Stimulated activated memory B cell treated with anti-CD40 and anti-IgM and Interleukin-4, amounts not matched to agents 10 μg/mL and 1 μg/mL and 100 μg/mL, for 72 hours (primary cell): ENCODE data around the gene TMX3.

Experiments used
- ATAC-seq: fragments of 150-1000 bp; cut with Tn5 transposase; 2 replicates; pipeline ENCODE4 v1.10.0; 2021
- H3K27ac Mint-ChIP-seq: one replicate; pipeline ENCODE4 v1.8.0; 2022; ENCODE audit warnings: mild to moderate bottlenecking, mixed read lengths
- H3K27me3 Mint-ChIP-seq: one replicate; pipeline ENCODE4 v1.8.0; 2022; ENCODE audit warnings: mixed read lengths
- H3K36me3 Mint-ChIP-seq: one replicate; pipeline ENCODE4 v1.8.0; 2022; ENCODE audit warnings: mixed read lengths
- H3K4me1 Mint-ChIP-seq: one replicate; pipeline ENCODE4 v1.8.0; 2022; ENCODE audit warnings: mixed read lengths
- H3K4me3 Mint-ChIP-seq: one replicate; pipeline ENCODE4 v1.8.0; 2022; ENCODE audit warnings: mild to moderate bottlenecking, moderate library complexity, mixed read lengths
- H3K9me3 Mint-ChIP-seq: one replicate; pipeline ENCODE4 v1.8.0; 2022; ENCODE audit warnings: mixed read lengths

The TMX3 gene

DNA sequence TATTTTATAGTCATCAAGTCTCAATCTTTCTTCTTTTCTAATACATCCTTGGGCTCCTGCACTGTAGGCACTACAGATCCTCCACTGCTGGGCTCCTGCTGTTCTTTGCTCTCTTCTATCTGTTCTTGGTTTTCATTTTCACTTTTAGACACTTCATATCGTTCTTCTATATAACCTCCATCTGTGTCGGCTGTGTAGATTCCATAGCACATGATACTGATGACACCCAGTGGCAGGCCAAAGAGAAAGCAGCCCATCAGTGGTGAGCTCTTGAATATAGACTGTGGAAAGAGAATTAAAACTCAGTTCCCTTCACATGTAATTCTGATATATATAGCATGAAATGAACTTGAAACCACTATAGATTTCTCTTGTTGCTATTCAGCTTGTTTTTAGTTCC lies 38.0 kb downstream of the TMX3 start:
- Mint-ChIP-seq H3K36me3 (peaks cover 46% of the 10 kb centered on the region), H3K4me1 (no peaks in the 10 kb centered on the region), H3K27me3 (no peaks in the 10 kb centered on the region), H3K9me3 (no peaks in the 10 kb centered on the region), H3K27ac (peak overlapping the region; percentile 32), H3K4me3 (no peak overlapping the region)
- peak; percentile 57 for ATAC-seq

DNA sequence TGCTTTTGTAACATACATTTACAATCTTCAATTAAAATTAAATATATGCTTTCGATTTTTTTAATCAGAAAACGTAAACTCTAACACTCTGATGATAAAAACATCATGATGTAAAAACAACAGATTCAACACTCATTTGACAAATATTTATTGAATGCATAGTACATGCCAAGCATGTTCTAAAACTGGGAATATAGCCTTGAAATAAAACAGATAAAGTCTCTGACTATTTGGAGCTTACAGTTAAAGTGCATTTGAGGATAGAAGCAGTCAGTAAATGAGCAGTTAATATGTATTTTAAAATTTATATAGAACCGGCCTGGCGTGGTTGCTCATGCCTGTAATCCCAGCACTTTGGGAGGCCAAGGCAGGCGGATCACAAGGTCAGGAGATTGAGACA lies 47.8 kb downstream of the TMX3 start:
- Mint-ChIP-seq H3K36me3 (peaks cover 6% of the 10 kb centered on the region), H3K27ac (no peak overlapping the region), H3K9me3 (no peaks in the 10 kb centered on the region), H3K4me3 (no peak overlapping the region), H3K27me3 (no peaks in the 10 kb centered on the region), H3K4me1 (peaks cover 6% of the 10 kb centered on the region)
- no peak for ATAC-seq

DNA sequence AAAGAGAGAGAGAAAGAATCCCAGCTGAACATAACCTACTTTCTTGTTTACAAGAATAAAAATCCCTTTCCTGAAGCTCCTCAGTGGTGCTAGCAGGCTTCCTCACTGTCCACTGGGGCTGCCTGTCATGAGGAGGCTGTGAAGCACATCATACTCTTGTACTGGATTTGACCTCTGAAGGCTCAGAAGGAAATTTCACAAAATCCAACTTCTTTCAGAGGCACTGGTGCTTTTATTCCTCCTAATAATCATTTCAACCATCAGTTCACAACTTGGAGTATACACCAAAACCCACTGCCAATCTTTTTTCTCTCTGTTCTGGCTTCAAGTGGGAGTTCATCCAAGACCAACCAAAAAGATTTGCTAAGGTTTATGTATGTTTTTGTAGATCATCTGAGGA lies 48.5 kb downstream of the TMX3 start:
- no peaks in the 10 kb centered on the region for H3K27me3 Mint-ChIP-seq
- no peak for ATAC-seq
- H3K36me3 Mint-ChIP-seq, result peaks cover 6% of the 10 kb centered on the region
- no peak overlapping the region for H3K27ac Mint-ChIP-seq
- H3K9me3 Mint-ChIP-seq, result no peaks in the 10 kb centered on the region
- H3K4me1 Mint-ChIP-seq, result peaks cover 6% of the 10 kb centered on the region
- H3K4me3 Mint-ChIP-seq, result no peak overlapping the region

DNA sequence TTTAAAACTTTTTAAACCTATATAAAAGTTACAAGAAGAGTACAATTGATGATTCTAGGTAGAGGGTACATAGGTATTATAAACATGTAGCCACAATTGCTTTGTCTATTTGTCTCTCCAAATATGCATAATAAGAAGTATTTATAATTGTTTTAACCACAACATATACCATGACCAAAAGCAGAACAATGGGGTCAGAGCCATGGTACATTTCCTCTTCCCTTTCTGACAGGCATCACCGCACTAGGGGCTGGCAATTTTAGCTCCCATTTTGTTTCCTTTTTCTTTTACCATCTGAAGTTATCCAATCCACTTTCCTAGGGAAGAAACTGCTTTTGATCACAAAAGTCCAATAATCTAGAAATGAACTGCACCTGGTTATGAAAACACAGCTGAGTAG lies 49.3 kb downstream of the TMX3 start:
- no peak overlapping the region for H3K27ac Mint-ChIP-seq
- ATAC-seq, result no peak
- H3K36me3 Mint-ChIP-seq, result peaks cover 6% of the 10 kb centered on the region

DNA sequence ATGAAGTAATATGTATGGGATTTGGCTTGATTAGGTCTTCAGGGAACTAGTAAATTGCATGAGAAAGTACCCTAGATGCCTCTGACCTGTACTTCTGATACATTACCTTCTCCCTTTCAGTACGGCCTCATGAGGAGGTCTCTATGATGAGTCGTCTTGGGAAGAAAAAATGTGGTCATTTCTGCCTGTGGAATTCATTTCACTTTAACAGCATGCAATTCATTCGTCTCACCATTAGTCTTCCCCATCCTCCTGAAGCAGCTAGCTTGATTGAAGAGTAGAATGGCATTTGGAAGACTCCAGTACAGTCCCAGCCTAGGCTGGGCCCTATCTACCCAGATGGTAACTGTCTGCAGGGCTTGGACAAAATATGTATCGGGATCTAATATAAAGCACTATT lies 52.2 kb downstream of the TMX3 start:
- Mint-ChIP-seq H3K27me3 (peaks cover 10% of the 10 kb centered on the region), H3K4me3 (no peak overlapping the region), H3K4me1 (peaks cover 6% of the 10 kb centered on the region), H3K36me3 (no peaks in the 10 kb centered on the region), H3K9me3 (no peaks in the 10 kb centered on the region), H3K27ac (no peak overlapping the region)
- ATAC-seq, result no peak

More for the DNA sequence above, 49.3 kb downstream of the TMX3 start:
- no peak overlapping the region for H3K4me3 Mint-ChIP-seq
- H3K9me3 Mint-ChIP-seq, result no peaks in the 10 kb centered on the region
- no peaks in the 10 kb centered on the region for H3K27me3 Mint-ChIP-seq
- H3K4me1 Mint-ChIP-seq, result peaks cover 6% of the 10 kb centered on the region

DNA sequence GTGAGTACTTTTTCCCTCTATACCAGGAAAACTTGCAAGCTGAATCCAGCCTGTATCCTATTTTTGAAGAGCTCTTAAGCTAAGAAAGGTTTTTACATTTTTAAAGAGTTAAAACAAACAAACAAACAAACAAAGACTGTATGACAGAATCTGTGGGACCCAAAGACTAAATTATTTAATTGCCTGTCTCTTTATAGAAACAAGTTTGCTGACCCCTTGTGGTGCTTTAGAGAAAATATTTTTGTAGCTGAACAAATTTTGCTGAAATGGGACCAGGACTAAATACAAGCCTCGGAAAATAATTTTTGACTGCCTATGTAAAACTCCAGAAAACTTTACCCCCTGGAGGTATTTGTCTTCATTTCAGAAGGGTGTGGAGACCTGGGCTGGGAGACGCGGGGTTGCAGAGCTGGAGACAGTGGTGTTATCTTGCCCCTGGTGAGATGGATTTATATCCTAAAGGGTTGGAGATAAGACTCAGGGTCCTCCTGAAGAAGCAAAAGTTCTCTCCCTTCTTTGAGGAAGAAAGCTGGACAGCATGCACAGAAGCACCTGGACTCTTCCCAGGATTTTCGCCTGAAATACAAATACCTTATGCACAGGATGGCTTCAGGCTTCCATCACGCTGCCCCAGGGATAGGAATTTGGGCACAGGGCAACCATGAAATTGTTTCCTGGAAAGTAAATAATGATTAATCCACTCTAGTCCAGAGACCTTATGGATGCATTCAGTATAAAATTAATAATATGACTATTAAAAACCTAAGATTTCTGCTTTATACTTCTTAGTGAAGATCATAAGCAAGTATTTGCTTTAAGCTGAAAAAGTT lies 54.3 kb downstream of the TMX3 start:
- H3K27ac Mint-ChIP-seq, result no peak overlapping the region
- no peak overlapping the region for H3K4me3 Mint-ChIP-seq
- peaks cover 1% of the 10 kb centered on the region for H3K4me1 Mint-ChIP-seq
- no peaks in the 10 kb centered on the region for H3K9me3 Mint-ChIP-seq
- no peaks in the 10 kb centered on the region for H3K36me3 Mint-ChIP-seq
- ATAC-seq, result no peak
- peaks cover 11% of the 10 kb centered on the region for H3K27me3 Mint-ChIP-seq

DNA sequence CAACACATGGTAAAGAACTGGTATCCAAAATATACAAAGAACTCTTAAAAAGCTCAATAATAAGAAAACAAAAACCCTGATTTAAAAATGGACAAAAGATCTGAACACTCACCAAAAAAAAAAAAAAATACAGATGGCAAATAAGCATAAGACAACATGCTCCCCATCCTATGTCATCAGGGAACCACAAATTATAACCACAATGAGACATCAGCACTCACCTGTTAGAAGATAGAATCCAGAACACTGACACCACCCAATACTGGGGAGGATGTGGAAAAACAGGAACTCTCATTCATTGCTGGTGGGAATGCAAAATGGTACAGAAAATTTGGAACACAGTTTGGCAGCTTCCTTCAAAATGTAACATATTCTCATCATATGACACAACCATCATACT lies 66.7 kb downstream of the TMX3 start:
- peaks cover 9% of the 10 kb centered on the region for H3K27me3 Mint-ChIP-seq
- no peak overlapping the region for H3K4me3 Mint-ChIP-seq
- H3K27ac Mint-ChIP-seq, result no peak overlapping the region
- no peaks in the 10 kb centered on the region for H3K4me1 Mint-ChIP-seq
- no peaks in the 10 kb centered on the region for H3K36me3 Mint-ChIP-seq
- no peaks in the 10 kb centered on the region for H3K9me3 Mint-ChIP-seq
- ATAC-seq, result no peak

DNA sequence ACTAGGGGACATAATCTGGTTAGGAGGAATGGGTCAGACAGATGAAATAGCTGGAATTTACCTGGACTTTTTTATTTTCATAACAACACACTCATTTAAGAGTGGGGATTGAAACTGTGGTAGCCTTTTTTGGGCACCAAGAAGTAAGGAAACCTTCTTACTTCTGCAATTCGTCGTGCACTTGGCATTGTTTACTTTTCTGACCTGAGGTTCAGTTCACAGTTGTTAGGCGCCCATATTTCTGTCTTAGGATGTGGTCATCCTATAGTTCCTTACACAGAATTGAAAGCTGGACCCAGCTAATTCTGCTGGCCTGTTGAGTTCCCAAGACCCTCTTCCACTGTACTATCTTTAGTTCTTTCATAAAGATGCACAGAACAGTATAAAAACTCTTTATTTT lies 72.9 kb downstream of the TMX3 start:
- no peak for ATAC-seq
- H3K27me3 Mint-ChIP-seq, result peaks cover 41% of the 10 kb centered on the region
- peaks cover 5% of the 10 kb centered on the region for H3K9me3 Mint-ChIP-seq
- H3K4me3 Mint-ChIP-seq, result no peak overlapping the region
- no peaks in the 10 kb centered on the region for H3K36me3 Mint-ChIP-seq
- no peak overlapping the region for H3K27ac Mint-ChIP-seq
- no peaks in the 10 kb centered on the region for H3K4me1 Mint-ChIP-seq

DNA sequence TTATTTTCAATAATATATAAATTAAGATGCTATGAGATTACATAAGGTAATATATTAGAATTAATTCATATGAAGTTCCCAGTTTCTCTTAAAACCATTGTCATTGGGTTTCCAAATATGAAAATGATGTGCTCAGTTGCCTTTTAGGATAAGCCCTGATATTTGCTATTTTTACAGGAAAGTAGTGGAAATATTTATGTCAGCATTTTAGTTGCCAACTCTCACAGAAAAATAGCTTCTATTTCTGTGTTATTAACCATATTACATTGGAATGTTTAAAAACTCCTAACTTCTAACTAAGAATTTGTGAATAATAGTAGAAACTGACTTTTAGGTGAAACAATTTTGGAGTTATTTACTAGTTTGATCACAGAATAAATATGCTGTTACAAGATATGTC lies 74.0 kb downstream of the TMX3 start:
- Mint-ChIP-seq H3K27me3 (peaks cover 41% of the 10 kb centered on the region), H3K9me3 (peaks cover 6% of the 10 kb centered on the region), H3K36me3 (no peaks in the 10 kb centered on the region), H3K4me3 (no peak overlapping the region), H3K27ac (no peak overlapping the region), H3K4me1 (no peaks in the 10 kb centered on the region)
- ATAC-seq, result no peak

DNA sequence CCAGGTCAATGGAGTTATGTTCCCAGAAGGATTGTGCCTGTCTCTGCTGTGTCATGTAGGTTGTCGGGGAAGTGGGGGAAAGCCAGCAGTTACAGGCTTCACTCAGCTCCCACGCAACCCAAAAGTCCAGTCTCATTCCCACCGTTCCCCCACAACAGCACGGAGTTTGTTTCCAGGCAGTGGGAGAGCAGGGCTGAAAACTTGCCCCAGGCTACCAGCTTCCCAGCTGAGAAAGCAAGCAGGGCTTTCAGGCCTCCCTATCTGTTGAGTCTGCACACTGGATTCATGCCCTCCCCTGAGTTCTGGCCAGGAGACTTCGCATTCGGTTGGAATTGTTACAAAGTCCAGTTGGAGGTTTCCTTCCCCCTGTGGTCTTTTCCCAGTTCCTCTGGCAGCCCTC lies 76.3 kb downstream of the TMX3 start:
- peaks cover 41% of the 10 kb centered on the region for H3K27me3 Mint-ChIP-seq
- H3K9me3 Mint-ChIP-seq, result peaks cover 8% of the 10 kb centered on the region
- H3K4me1 Mint-ChIP-seq, result no peaks in the 10 kb centered on the region
- H3K4me3 Mint-ChIP-seq, result no peak overlapping the region
- no peaks in the 10 kb centered on the region for H3K36me3 Mint-ChIP-seq
- H3K27ac Mint-ChIP-seq, result no peak overlapping the region
- ATAC-seq, result no peak

DNA sequence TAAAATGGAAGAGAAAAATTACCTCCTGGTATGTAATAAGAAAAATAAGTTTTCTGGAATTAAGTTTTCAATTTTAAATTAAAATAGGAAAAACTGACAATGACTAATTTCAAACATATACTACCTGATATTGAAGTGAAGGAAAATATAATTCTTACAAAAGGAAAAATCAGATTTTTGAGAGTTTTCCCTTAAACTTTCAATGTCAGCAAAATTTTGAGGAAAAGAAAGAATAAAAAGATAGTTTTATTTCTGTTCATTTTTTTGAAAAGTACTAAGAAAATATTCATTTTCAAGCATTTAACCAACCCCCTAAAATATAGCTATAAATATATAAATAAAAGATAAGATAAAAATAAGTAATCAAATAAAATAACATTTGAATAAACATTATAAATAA lies 87.1 kb downstream of the TMX3 start:
- H3K9me3 Mint-ChIP-seq, result no peaks in the 10 kb centered on the region
- no peak overlapping the region for H3K4me3 Mint-ChIP-seq
- ATAC-seq, result no peak
- no peak overlapping the region for H3K27ac Mint-ChIP-seq
- no peaks in the 10 kb centered on the region for H3K27me3 Mint-ChIP-seq
- H3K36me3 Mint-ChIP-seq, result no peaks in the 10 kb centered on the region
- H3K4me1 Mint-ChIP-seq, result no peaks in the 10 kb centered on the region
